Measurements from ENCODE around the gene CDCA8. TPM values are rescaled to one million over a fixed set of nuclear protein-coding genes. Genes with fewer than 3 reads are reported as not detected.
A peak's percentile ranks its signal among the peaks of the same experiment; 100 is the strongest.
"Not testable (repeated sequence)": the region's sequence is repeated elsewhere in the genome, so short reads cannot be mapped to it uniquely, and the experiment has no call there.

Gene CDCA8
- total RNA-seq, 1 donor from 2014 or later = 13.5 TPM

DNA sequence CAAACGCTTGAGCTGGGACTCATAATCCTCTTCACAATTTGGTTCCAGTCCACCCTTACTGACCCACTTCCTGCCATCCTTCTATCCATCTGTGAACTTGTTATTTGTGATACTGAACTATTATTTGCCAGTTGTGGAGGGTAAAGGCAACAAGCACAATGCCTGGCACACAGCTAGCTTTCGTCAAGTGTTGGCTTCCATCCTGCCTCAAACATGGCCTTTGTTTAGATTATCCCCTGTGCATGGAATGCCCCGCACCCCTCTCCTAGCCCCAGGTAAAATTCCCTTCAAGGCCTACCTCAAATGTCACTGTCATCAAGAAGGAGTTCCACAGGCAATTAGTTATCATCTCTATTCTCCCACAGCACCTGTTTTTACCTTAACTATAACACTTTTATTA, 11.4 kb upstream of the CDCA8 start:
- TF ChIP-seq, protein P1, sequence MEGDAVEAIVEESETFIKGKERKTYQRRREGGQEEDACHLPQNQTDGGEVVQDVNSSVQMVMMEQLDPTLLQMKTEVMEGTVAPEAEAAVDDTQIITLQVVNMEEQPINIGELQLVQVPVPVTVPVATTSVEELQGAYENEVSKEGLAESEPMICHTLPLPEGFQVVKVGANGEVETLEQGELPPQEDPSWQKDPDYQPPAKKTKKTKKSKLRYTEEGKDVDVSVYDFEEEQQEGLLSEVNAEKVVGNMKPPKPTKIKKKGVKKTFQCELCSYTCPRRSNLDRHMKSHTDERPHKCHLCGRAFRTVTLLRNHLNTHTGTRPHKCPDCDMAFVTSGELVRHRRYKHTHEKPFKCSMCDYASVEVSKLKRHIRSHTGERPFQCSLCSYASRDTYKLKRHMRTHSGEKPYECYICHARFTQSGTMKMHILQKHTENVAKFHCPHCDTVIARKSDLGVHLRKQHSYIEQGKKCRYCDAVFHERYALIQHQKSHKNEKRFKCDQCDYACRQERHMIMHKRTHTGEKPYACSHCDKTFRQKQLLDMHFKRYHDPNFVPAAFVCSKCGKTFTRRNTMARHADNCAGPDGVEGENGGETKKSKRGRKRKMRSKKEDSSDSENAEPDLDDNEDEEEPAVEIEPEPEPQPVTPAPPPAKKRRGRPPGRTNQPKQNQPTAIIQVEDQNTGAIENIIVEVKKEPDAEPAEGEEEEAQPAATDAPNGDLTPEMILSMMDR (IDR thresholded peaks at IDR 0.05; ENCODE audit: unreplicated experiment) = no peak
- no peak overlapping the region for H3K4me3 Mint-ChIP-seq
- no peak for DNase-seq (ENCODE audit: low spot score in 2 of 2, unreplicated experiment in 2 of 2)
- H3K9me3 Mint-ChIP-seq = no peaks in the 10 kb centered on the region
- no peaks in the 10 kb centered on the region for H3K4me1 Mint-ChIP-seq
- peaks cover 20% of the 10 kb centered on the region for H3K27me3 Mint-ChIP-seq (ENCODE audit: low read depth)
- H3K27ac Mint-ChIP-seq = no peak overlapping the region
- peaks cover 22% of the 10 kb centered on the region for H3K36me3 Mint-ChIP-seq

DNA sequence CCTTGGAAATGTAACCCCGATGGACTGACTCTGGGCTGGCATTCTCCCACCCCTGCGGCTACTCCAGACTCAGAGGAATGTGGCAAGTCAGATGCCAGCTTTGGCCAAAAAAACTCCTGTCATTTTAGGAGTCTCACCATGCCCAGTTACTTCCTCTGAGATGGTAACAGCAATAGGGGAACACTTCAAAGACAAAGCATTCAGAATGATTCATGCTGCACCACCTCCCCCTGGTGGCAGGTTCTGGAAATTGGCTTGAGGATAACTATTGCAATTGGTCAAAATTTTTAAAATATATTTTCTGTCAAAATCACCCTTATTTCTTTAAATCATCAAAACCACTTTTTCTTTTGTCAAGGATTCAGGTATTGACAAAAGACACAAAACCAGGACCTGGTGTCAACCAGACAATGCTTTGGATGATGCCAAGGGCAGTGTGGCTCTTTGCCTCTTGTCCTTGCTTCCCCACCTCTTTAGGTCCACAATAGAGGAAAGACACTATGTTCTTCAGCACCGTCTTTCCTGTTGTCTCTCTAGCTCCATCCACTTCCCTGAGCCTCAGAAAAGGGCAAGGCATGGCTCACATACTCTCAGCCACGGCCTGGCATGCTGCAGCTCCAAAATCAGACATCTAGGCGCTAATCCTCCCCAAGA, 9.9 kb upstream of the CDCA8 start:
- TF ChIP-seq, protein P1 (IDR thresholded peaks at IDR 0.05; ENCODE audit: unreplicated experiment) = peak; percentile 99
- DNase-seq (ENCODE audit: low spot score in 2 of 2, unreplicated experiment in 2 of 2) = peak in 1 of 2 experiments; percentile 85
- no peak overlapping the region for H3K4me3 Mint-ChIP-seq
- H3K9me3 Mint-ChIP-seq = no peaks in the 10 kb centered on the region
- peaks cover 8% of the 10 kb centered on the region for H3K27me3 Mint-ChIP-seq (ENCODE audit: low read depth)
- H3K36me3 Mint-ChIP-seq = peaks cover 28% of the 10 kb centered on the region
- no peak overlapping the region for H3K27ac Mint-ChIP-seq
- H3K4me1 Mint-ChIP-seq = no peaks in the 10 kb centered on the region

DNA sequence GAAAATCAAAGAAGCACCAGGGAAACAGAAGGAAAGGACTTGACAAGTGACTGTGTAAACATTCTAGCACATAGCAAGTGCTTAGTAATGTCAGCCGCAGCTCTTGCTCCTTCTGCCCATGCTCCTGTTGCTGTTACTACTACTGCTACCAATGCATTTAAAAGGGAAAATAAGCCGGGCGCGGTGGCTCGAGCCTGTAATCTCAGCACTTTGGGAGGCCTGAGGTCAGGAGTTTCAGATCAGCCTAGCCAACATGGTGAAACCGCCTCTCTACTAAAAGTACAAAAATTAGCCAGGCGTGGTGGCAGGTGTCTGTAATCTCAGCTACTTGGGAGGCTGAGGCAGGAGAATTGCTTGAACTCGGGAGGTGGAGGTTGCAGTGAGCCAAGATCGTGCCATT, 8.1 kb upstream of the CDCA8 start:
- H3K4me3 Mint-ChIP-seq; DNase-seq (ENCODE audit: low spot score in 2 of 2, unreplicated experiment in 2 of 2); H3K27me3 Mint-ChIP-seq (ENCODE audit: low read depth); H3K9me3 Mint-ChIP-seq; H3K27ac Mint-ChIP-seq; H3K4me1 Mint-ChIP-seq: not testable (repeated sequence)
- peaks cover 31% of the 10 kb centered on the region for H3K36me3 Mint-ChIP-seq

DNA sequence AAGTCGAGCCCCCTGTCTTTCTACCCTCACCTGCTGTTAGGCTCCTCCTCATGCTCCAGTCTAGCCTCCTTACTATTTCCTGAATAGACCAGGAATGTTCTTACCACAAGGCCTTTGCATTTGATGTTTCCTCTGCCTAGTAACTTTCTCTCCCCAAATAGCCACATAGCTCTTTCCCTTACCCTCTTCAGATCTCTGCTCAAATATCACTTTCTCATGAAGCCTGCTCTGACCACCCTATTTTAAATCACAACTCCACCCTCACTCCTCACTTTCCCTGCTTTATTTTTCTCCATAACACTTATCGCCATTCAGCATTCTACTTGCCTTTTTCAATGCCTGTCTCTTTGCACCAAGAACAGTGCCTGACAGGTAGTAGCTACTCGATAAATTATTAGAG, 6.6 kb upstream of the CDCA8 start:
- H3K4me1 Mint-ChIP-seq = peaks cover 21% of the 10 kb centered on the region
- H3K27me3 Mint-ChIP-seq (ENCODE audit: low read depth) = no peaks in the 10 kb centered on the region
- no peak overlapping the region for H3K27ac Mint-ChIP-seq
- no peaks in the 10 kb centered on the region for H3K9me3 Mint-ChIP-seq
- H3K36me3 Mint-ChIP-seq = peaks cover 29% of the 10 kb centered on the region
- TF ChIP-seq, protein P1 (IDR thresholded peaks at IDR 0.05; ENCODE audit: unreplicated experiment) = no peak
- DNase-seq (ENCODE audit: low spot score in 2 of 2, unreplicated experiment in 2 of 2) = no peak
- no peak overlapping the region for H3K4me3 Mint-ChIP-seq

DNA sequence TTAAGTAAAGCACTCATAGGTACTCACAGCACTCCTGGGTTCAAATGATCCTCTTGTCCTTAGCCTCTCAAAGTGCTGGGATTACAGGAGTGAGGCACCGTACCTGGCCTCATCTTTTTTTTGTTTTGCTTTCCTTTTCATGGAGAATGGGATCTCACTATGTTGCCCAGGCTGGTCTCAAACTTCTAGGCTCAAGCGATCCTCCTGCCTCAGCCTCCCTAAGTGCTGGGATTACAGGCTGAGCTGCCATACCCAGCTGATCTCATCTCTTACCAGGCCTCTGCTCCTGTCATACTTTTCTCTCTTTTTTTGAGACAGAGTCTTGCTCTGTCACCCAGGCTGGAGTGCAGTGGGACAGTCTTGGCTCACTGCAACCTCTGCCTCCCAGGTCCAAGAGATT, 4.6 kb upstream of the CDCA8 start:
- H3K9me3 Mint-ChIP-seq; DNase-seq (ENCODE audit: low spot score in 2 of 2, unreplicated experiment in 2 of 2); H3K4me3 Mint-ChIP-seq; H3K27ac Mint-ChIP-seq; H3K27me3 Mint-ChIP-seq (ENCODE audit: low read depth): not testable (repeated sequence)
- H3K36me3 Mint-ChIP-seq = peaks cover 24% of the 10 kb centered on the region
- H3K4me1 Mint-ChIP-seq = peaks cover 32% of the 10 kb centered on the region

DNA sequence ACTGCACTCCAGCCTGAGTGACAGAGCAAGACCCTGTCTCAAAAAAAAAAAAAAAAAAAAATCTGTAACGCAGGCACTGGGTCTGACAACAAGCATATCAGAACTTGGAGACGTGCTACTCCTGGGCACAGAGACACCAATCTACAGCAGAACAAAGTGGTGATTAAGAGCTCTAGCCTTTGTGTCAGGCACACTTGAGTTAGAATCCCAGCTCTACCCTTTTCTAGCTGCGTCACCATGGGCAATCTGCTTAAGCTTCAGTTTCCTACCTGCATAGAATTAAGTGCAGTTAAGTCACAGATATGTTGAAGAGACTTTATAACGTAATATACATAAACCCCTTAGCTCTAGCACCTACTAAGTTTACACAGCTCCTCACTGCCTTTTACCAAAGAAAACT, 3.4 kb upstream of the CDCA8 start:
- Mint-ChIP-seq H3K27me3 (ENCODE audit: low read depth) (no peaks in the 10 kb centered on the region), H3K4me1 (peaks cover 33% of the 10 kb centered on the region), H3K9me3 (no peaks in the 10 kb centered on the region), H3K27ac (peak overlapping the region; percentile 97), H3K36me3 (peaks cover 17% of the 10 kb centered on the region), H3K4me3 (peak overlapping the region; percentile 99)
- TF ChIP-seq, protein P1 (IDR thresholded peaks at IDR 0.05; ENCODE audit: unreplicated experiment) = no peak
- DNase-seq (ENCODE audit: low spot score in 2 of 2, unreplicated experiment in 2 of 2) = no peak

All from mesothelial cell of epicardium (in vitro differentiated cells).